ENCODE data around the gene TP53I13. TPM values are rescaled to one million over a fixed set of nuclear protein-coding genes. Genes with fewer than 3 reads are reported as not detected.

The TP53I13 gene
- total RNA-seq, 2 experiments from 2014 or later, result 20.8 to 27.5 TPM

DNA sequence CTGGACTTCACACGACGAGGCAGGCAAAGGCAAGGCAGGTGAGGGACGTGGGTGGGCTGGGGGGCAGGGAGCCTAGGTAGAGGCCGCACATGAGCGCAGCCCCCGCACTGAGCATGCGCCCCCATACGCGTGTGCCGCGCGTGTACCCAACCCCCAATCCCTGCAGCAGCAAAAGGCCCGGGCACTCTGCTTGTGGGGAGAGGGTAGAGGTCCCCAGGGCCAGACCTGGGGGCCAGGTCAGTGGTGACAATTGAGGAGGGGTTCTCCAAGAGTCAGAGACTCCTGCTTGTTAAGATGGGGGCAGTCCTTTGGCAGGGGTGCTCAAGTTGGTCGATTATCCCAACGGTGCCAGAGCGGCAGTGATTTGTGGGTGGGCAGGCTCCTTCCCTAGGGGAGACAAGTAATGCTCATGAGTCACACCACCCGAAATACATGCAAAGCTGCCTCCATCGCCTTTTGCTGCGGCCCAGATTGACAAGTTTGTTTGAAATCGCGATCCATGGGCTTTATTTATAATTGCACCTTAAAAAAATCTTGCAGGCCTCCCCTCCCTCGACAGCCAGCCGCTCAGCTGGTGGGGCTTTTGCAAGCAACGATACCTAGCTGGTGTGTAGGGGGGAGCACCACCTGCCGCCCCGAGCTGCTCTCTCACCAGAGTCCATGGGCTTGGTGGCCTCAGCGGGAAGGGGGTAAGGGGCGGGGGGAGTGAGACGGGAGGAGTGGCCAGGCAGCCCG lies 22.1 kb downstream of the TP53I13 start:
- BruUV-seq (replicated peaks), result no TSS peak
- Histone ChIP-seq H3K4me3 (ENCODE audit: low read depth, low read length, poor library complexity, severe bottlenecking) (peak overlapping the region; percentile 79), H3K4me2 (ENCODE audit: low read length) (peak overlapping the region; percentile 99), H4K20me1 (ENCODE audit: insufficient read depth, low read length) (peaks cover 17% of the 10 kb centered on the region; the same call in 1 of the 2 replicates), H3K9me2 (ENCODE audit: insufficient read depth, low read length) (no peaks in the 10 kb centered on the region), H3K9me3 (ENCODE audit: low read length) (no peaks in the 10 kb centered on the region), H3K79me2 (ENCODE audit: insufficient read depth, low read depth, low read length) (peaks cover 36% of the 10 kb centered on the region), H3K27ac (ENCODE audit: low read depth, low read length, poor library complexity, severe bottlenecking) (peak overlapping the region; percentile 61), H3K36me3 (ENCODE audit: insufficient read depth, low read length) (no peaks in the 10 kb centered on the region), H3K4me1 (ENCODE audit: insufficient read depth, low read length, poor library complexity, severe bottlenecking) (peaks cover 60% of the 10 kb centered on the region), H2AFZ (ENCODE audit: low read length) (peak overlapping the region; percentile 87)
- ChIA-PET POLR2A (interaction anchor here (0.6 to 0.7 kb wide), 3 partner anchors 19 to 1160 kb away, joined by 3 read pairs; no protein-coding TSS in a partner anchor), CTCF (ENCODE audit: unreplicated experiment) (interaction anchor here (0.7 kb wide), 1 partner anchor 22 kb away, joined by 10 read pairs; no protein-coding TSS in a partner anchor)
- DNase-seq (ENCODE audit: low spot score), result peak; percentile 50
- intact Hi-C loops (cut with micrococcal nuclease; ENCODE audit: unreplicated experiment), result loop anchor here (1.0 kb wide), 3 partner anchors 10 to 296 kb away; partner anchors contain the start of genes NUFIP2 and TP53I13
- no peak for TF ChIP-seq EZH2phosphoT487 (IDR thresholded peaks at IDR 0.05; ENCODE audit: borderline replicate concordance, low read depth, low read length)
- TF ChIP-seq, protein P1, sequence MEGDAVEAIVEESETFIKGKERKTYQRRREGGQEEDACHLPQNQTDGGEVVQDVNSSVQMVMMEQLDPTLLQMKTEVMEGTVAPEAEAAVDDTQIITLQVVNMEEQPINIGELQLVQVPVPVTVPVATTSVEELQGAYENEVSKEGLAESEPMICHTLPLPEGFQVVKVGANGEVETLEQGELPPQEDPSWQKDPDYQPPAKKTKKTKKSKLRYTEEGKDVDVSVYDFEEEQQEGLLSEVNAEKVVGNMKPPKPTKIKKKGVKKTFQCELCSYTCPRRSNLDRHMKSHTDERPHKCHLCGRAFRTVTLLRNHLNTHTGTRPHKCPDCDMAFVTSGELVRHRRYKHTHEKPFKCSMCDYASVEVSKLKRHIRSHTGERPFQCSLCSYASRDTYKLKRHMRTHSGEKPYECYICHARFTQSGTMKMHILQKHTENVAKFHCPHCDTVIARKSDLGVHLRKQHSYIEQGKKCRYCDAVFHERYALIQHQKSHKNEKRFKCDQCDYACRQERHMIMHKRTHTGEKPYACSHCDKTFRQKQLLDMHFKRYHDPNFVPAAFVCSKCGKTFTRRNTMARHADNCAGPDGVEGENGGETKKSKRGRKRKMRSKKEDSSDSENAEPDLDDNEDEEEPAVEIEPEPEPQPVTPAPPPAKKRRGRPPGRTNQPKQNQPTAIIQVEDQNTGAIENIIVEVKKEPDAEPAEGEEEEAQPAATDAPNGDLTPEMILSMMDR (conservative IDR thresholded peaks at IDR 0.05; ENCODE audit: low read length), result 0 out of 2 replicates have a peak, but pooled peaks have one; percentile 2

DNA sequence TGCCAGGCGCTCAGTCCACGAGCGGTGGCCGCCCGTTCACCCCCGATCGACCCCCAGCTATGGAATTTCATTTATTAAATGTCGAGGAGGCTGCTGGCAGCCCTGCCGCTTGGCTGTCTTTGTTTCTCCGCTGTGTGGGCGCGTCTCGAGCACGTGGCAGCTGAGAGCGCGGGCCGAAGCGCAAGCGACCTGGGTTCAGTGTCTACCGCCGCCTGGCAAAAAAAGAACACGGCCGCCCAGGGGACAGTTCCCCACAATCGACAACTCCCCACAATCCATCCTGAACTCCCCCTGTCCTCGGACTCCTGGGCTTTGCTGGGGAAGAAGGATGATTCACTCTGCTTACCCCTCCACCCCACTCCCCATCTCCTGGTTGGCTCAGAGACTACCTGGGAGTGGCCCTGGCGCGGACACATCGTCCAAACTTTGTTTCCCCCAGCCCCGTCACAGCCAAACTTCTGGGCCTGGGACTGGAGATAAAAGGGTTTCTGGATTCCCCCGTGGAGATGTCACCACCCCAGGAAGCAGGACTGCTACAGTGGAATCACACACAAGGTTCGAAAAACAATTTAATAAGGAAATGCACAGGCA lies 22.7 kb downstream of the TP53I13 start:
- Histone ChIP-seq H3K27ac (ENCODE audit: low read depth, low read length, poor library complexity, severe bottlenecking) (peak overlapping the region; percentile 61), H3K79me2 (ENCODE audit: insufficient read depth, low read depth, low read length) (peaks cover 32% of the 10 kb centered on the region), H3K4me2 (ENCODE audit: low read length) (peak overlapping the region; percentile 99), H3K36me3 (ENCODE audit: insufficient read depth, low read length) (no peaks in the 10 kb centered on the region), H3K4me3 (ENCODE audit: low read depth, low read length, poor library complexity, severe bottlenecking) (peak overlapping the region; percentile 79), H3K9me2 (ENCODE audit: insufficient read depth, low read length) (no peaks in the 10 kb centered on the region), H2AFZ (ENCODE audit: low read length) (peak overlapping the region; percentile 87), H4K20me1 (ENCODE audit: insufficient read depth, low read length) (peaks cover 17% of the 10 kb centered on the region; the same call in 1 of the 2 replicates), H3K9me3 (ENCODE audit: low read length) (no peaks in the 10 kb centered on the region), H3K4me1 (ENCODE audit: insufficient read depth, low read length, poor library complexity, severe bottlenecking) (peaks cover 56% of the 10 kb centered on the region)
- BruUV-seq (replicated peaks), result no TSS peak
- DNase-seq (ENCODE audit: low spot score), result peak; percentile 37
- intact Hi-C loops (cut with micrococcal nuclease; ENCODE audit: unreplicated experiment), result loop anchor here (1.0 kb wide), 1 partner anchor 11 kb away; no protein-coding TSS in a partner anchor
- POLR2A ChIA-PET, result interaction anchor here (0.6 to 1.9 kb wide), 6 partner anchors 8 to 1160 kb away, joined by 3 to 8 read pairs (median 3); no protein-coding TSS in a partner anchor
- CTCF ChIA-PET (ENCODE audit: unreplicated experiment), result interaction anchor here (0.7 to 1.7 kb wide), 2 partner anchors 22 to 221 kb away, joined by 10 to 12 read pairs; no protein-coding TSS in a partner anchor
- TF ChIP-seq, protein P1 (conservative IDR thresholded peaks at IDR 0.05; ENCODE audit: low read length), result no peak
- TF ChIP-seq EZH2phosphoT487 (IDR thresholded peaks at IDR 0.05; ENCODE audit: borderline replicate concordance, low read depth, low read length), result no peak
